Neural cell (in vitro differentiated cells): ENCODE data around the gene HNRNPAB. TPM values are rescaled to one million over a fixed set of nuclear protein-coding genes. Genes with fewer than 3 reads are reported as not detected.

ENCODE experiments used
- H2AFZ ChIP-seq: fragments of 200-600, 300-800 bp; sonication (generic), shearing (Covaris generic); 2 replicates; pipeline ENCODE4 v1.6.0; 2014; ENCODE audit warnings: low read depth, mild to moderate bottlenecking, antibody characterized with exemption, low read length, moderate library complexity
- H3F3A ChIP-seq: fragments of 200-600 bp; shearing (Covaris generic); 2 replicates; pipeline ENCODE4 v1.6.1; 2016; ENCODE audit warnings: mild to moderate bottlenecking, moderate library complexity, mixed read lengths, antibody characterized with exemption, low read length; ENCODE audit not compliant: insufficient read depth, poor library complexity, severe bottlenecking
- H3K27ac ChIP-seq: fragments of 200-600, 300-800 bp; sonication (generic), shearing (Covaris generic); 2 replicates; pipeline ENCODE4 v1.5.1; 2014; ENCODE audit warnings: mild to moderate bottlenecking, low read length, moderate library complexity
- H3K27me3 ChIP-seq: fragments of 300-800, 200-600 bp; sonication (generic), shearing (Covaris generic); 2 replicates; pipeline ENCODE4 v1.6.0; 2014; ENCODE audit warnings: mild to moderate bottlenecking, low read depth, low read length, moderate library complexity; ENCODE audit not compliant: insufficient read depth
- H3K36me3 ChIP-seq: fragments of 300-800, 200-600 bp; sonication (generic), shearing (Covaris generic); 2 replicates; pipeline ENCODE4 v1.5.1; 2014; ENCODE audit warnings: mild to moderate bottlenecking, antibody characterized with exemption, low read length, moderate library complexity; ENCODE audit not compliant: insufficient read depth
- H3K4me2 ChIP-seq: fragments of 300-800, 200-600 bp; sonication (generic), shearing (Covaris generic); 2 replicates; pipeline ENCODE4 v1.6.0; 2014; ENCODE audit warnings: mild to moderate bottlenecking, low read length
- H3K4me3 ChIP-seq: fragments of 300-800, 200-600 bp; sonication (generic), shearing (Covaris generic); 2 replicates; pipeline ENCODE4 v1.5.1; 2014; ENCODE audit warnings: mild to moderate bottlenecking, low read length, moderate library complexity
- H3K79me2 ChIP-seq: fragments of 200-600 bp; shearing (Covaris generic); replicated peaks from 2 replicates; pipeline ENCODE4 v1.6.0; 2014; ENCODE audit warnings: mild to moderate bottlenecking, low read length, moderate library complexity; ENCODE audit not compliant: insufficient read depth
- H3K9ac ChIP-seq: fragments of 300-800, 200-600 bp; sonication (generic), shearing (Covaris generic); 2 replicates; pipeline ENCODE4 v1.6.1; 2016; ENCODE audit warnings: mild to moderate bottlenecking, low read length, mixed read lengths
- H3K9me2 ChIP-seq: fragments of 200-600 bp; shearing (Covaris generic); 2 replicates; pipeline ENCODE4 v1.6.1; 2016; ENCODE audit warnings: mild to moderate bottlenecking, low read length, mixed read lengths; ENCODE audit not compliant: insufficient read depth
- H3K9me3 ChIP-seq: fragments of 200-600, 300-800 bp; sonication (generic), shearing (Covaris generic); 2 replicates; pipeline ENCODE4 v1.6.1; 2016; ENCODE audit warnings: mild to moderate bottlenecking, mixed run types, low read length, moderate library complexity, mixed read lengths
- H4K20me1 ChIP-seq: fragments of 200-600 bp; shearing (Covaris generic); 2 replicates; pipeline ENCODE4 v1.6.1; 2016; ENCODE audit warnings: mild to moderate bottlenecking, mixed run types; ENCODE audit not compliant: insufficient read depth
- CTCF ChIP-seq: fragments of 450-650 bp; IDR thresholded peaks from 2 replicates; pipeline ENCODE4 v1.5.1; 2014; ENCODE audit warnings: antibody characterized with exemption, mild to moderate bottlenecking, moderate library complexity; ENCODE audit not compliant: poor library complexity, severe bottlenecking
- EP300 ChIP-seq: fragments of 450-650 bp; conservative IDR thresholded peaks from 2 replicates; pipeline ENCODE4 v1.6.1; 2014; ENCODE audit warnings: antibody characterized with exemption, mild to moderate bottlenecking, moderate library complexity; ENCODE audit not compliant: poor library complexity, severe bottlenecking
- EZH2 ChIP-seq: fragments of 200-600, 300-800 bp; shearing (Covaris generic), sonication (generic); IDR thresholded peaks from 2 replicates; pipeline ENCODE4 v1.6.1; 2014; ENCODE audit warnings: antibody characterized with exemption, low read length, borderline replicate concordance, mild to moderate bottlenecking; ENCODE audit not compliant: insufficient read depth, poor library complexity, severe bottlenecking
- MXI1 ChIP-seq: fragments of 450-650 bp; conservative IDR thresholded peaks from 2 replicates; pipeline ENCODE4 v1.6.1; 2014; ENCODE audit warnings: antibody characterized with exemption, mild to moderate bottlenecking; ENCODE audit not compliant: poor library complexity, severe bottlenecking
- POLR2AphosphoS5 ChIP-seq: IDR thresholded peaks from 2 replicates; pipeline ENCODE4 v1.6.1; 2012
- RAD21 ChIP-seq: fragments of 450-650 bp; conservative IDR thresholded peaks from 2 replicates; pipeline ENCODE4 v1.6.1; 2014; ENCODE audit warnings: antibody characterized with exemption, mild to moderate bottlenecking, moderate library complexity
- SMC3 ChIP-seq: fragments of 450-650 bp; conservative IDR thresholded peaks from 2 replicates; pipeline ENCODE4 v1.6.1; 2014; ENCODE audit warnings: antibody characterized with exemption, mild to moderate bottlenecking, moderate library complexity; ENCODE audit not compliant: poor library complexity
- TAF1 ChIP-seq: IDR thresholded peaks from 2 replicates; pipeline ENCODE4 v1.6.1; 2012; ENCODE audit warnings: low read depth
- polyA plus RNA-seq: library from polyadenylated mRNA; depleted of rRNA; stranded (reverse); fragments of >200 nt; gene quantifications from 2 replicates; pipeline ENCODE4 v1.2.3, GENCODE V29; 2014
- TF ChIP-seq, protein P1 (sequence below): IDR thresholded peaks from 2 replicates; pipeline ENCODE4 v1.6.1; 2012; ENCODE audit warnings: borderline replicate concordance

The HNRNPAB gene
- polyA plus RNA-seq, 1 donor from 2014 or later = 129 TPM

DNA sequence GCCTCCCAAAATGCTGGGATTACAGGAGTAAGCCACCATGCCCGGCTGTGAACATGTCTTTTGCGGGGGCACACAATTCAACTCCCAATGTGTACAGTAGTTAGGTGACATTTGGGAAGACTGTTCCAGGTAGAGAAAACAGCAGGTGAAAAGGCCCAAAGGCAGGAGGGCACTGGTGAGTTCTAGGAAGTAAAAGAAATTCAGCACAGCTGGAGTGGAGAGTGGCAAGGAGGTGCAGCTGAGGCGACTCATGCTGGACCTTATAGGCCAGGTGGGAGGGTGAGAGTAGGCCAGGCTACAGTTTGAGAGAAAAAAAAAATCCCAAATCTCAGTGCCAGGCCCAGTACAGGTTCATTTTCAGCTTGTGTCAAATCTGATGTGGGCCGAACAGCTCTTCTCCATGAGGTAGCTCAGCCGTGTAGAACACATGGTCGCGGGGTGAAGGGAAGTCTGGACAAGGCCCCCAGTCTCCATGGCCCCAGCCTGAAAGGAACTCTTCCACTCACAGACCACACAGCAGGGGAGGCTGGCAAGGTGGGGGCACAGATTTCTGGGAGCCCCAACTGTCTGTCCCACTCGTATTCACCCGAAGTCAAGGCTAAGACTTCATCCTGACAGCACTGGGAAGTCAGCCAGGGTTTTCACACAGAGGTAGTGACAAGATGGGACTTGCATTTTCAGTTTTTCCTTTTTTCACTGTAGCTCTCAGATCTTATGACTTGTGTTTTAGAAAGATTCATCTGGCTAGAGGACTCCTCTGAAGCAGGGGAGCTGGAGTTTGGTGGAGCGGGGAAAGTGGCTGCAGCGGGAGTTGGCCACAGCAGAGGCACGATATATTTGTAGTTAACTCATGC, 4.5 kb upstream of the HNRNPAB start:
- Histone ChIP-seq H3K4me3 (no peak overlapping the region), H3K9ac (no peak overlapping the region), H3K9me2 (no peaks in the 10 kb centered on the region), H3K79me2 (no peaks in the 10 kb centered on the region), H3K4me2 (no peak overlapping the region), H3K27me3 (no peaks in the 10 kb centered on the region), H2AFZ (no peak overlapping the region), H3K9me3 (no peaks in the 10 kb centered on the region), H3K36me3 (no peaks in the 10 kb centered on the region), H3K27ac (no peak overlapping the region), H4K20me1 (no peaks in the 10 kb centered on the region), H3F3A (no peaks in the 10 kb centered on the region)
- TF ChIP-seq EP300 (no peak), RAD21 (no peak), POLR2AphosphoS5 (no peak), SMC3 (no peak), EZH2 (no peak), MXI1 (no peak), CTCF (no peak), TAF1 (no peak)
- TF ChIP-seq, protein P1, sequence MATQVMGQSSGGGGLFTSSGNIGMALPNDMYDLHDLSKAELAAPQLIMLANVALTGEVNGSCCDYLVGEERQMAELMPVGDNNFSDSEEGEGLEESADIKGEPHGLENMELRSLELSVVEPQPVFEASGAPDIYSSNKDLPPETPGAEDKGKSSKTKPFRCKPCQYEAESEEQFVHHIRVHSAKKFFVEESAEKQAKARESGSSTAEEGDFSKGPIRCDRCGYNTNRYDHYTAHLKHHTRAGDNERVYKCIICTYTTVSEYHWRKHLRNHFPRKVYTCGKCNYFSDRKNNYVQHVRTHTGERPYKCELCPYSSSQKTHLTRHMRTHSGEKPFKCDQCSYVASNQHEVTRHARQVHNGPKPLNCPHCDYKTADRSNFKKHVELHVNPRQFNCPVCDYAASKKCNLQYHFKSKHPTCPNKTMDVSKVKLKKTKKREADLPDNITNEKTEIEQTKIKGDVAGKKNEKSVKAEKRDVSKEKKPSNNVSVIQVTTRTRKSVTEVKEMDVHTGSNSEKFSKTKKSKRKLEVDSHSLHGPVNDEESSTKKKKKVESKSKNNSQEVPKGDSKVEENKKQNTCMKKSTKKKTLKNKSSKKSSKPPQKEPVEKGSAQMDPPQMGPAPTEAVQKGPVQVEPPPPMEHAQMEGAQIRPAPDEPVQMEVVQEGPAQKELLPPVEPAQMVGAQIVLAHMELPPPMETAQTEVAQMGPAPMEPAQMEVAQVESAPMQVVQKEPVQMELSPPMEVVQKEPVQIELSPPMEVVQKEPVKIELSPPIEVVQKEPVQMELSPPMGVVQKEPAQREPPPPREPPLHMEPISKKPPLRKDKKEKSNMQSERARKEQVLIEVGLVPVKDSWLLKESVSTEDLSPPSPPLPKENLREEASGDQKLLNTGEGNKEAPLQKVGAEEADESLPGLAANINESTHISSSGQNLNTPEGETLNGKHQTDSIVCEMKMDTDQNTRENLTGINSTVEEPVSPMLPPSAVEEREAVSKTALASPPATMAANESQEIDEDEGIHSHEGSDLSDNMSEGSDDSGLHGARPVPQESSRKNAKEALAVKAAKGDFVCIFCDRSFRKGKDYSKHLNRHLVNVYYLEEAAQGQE = no peak

DNA sequence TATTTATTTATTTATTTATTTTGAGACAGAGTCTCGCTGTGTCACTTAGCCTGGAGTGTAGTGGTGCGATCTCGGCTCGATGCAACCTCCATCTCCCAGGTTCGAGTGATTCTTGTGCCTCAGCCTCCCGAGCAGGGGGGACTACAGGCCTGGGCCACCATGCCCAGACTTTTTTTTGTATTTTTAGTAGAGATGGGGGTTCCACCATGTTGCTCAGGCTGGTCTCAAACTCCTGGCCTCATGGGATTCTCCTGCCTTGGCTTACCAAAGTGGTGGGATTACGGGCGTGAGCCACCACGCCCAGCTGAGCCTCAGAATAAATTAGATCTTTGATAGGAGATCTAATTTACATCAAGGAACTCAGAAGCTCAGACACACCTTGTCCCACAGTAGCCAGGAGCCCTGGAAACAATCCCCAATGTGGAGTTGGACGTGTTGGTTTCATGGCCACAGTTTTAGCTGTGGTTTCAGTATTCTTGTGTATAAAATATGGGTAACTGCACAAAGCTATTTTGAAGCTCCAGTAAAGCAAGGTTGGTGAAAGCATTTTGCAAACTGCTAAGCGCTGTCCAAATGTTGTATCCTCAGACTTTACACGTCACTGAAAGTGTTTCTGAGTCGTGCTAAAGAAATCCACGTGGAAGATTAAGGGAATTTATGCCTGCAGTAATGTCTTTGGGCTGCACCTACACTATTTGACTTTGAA, 3.0 kb upstream of the HNRNPAB start:
- no peak overlapping the region for H2AFZ ChIP-seq
- H3K36me3 ChIP-seq = no peaks in the 10 kb centered on the region
- peaks cover 11% of the 10 kb centered on the region for H4K20me1 ChIP-seq
- H3K27me3 ChIP-seq = no peaks in the 10 kb centered on the region
- H3F3A ChIP-seq = no peaks in the 10 kb centered on the region
- TF ChIP-seq RAD21 (no peak), POLR2AphosphoS5 (no peak), TAF1 (no peak), EZH2 (no peak), MXI1 (no peak), CTCF (no peak), EP300 (no peak), SMC3 (no peak)
- TF ChIP-seq, protein P1 = no peak
- no peaks in the 10 kb centered on the region for H3K9me3 ChIP-seq
- H3K27ac ChIP-seq = no peak overlapping the region
- H3K9ac ChIP-seq = no peak overlapping the region
- H3K4me2 ChIP-seq = no peak overlapping the region
- H3K9me2 ChIP-seq = no peaks in the 10 kb centered on the region
- peaks cover 12% of the 10 kb centered on the region for H3K79me2 ChIP-seq
- no peak overlapping the region for H3K4me3 ChIP-seq
